DND-41 (cell line): ENCODE results near the gene PRMT5.

ENCODE experiments used
- ATAC-seq: fragments of 200-7000 bp; cut with Tn5 transposase; 3 replicates; pipeline ENCODE4 v1.9.1; 2021; ENCODE audit warnings: low read depth; ENCODE audit not compliant: insufficient read depth
- DNase-seq: peaks from one replicate; pipeline ENCODE4 v3.0.0-alpha.2; 2020
- H2AFZ ChIP-seq: 2 replicates; pipeline ENCODE4 v1.6.0; 2012; ENCODE audit warnings: low read depth, low read length
- H3K27ac ChIP-seq: 2 replicates; pipeline ENCODE4 v1.5.1; 2012; ENCODE audit warnings: low read length, inconsistent platforms
- H3K27me3 ChIP-seq: fragments of 200-600 bp; sonication (generic); 2 replicates; pipeline ENCODE4 v1.6.0; 2012; ENCODE audit warnings: low read length, mild to moderate bottlenecking, inconsistent platforms; ENCODE audit not compliant: insufficient read depth, poor library complexity
- H3K36me3 ChIP-seq: 2 replicates; pipeline ENCODE4 v1.5.1; 2012; ENCODE audit warnings: low read length, inconsistent platforms; ENCODE audit not compliant: insufficient read depth
- H3K4me1 ChIP-seq: 2 replicates; pipeline ENCODE4 v1.5.1; 2012; ENCODE audit warnings: mild to moderate bottlenecking, low read length; ENCODE audit not compliant: insufficient read depth
- H3K4me2 ChIP-seq: 2 replicates; pipeline ENCODE4 v1.6.0; 2012; ENCODE audit warnings: mild to moderate bottlenecking, moderate library complexity, low read length, inconsistent platforms; ENCODE audit not compliant: insufficient read depth
- H3K4me3 ChIP-seq, 2 experiments: fragments of 200-600 bp in 1 of 2; shearing (Covaris generic) in 1 of 2; 2 replicates each; pipeline ENCODE4 v1.5.1; 2012 to 2016; ENCODE audit warnings: inconsistent platforms in 2 of 2, low read length in 2 of 2, mild to moderate bottlenecking in 2 of 2, low read depth in 1 of 2, moderate library complexity in 1 of 2
- H3K79me2 ChIP-seq: 2 replicates; pipeline ENCODE4 v1.6.0; 2012; ENCODE audit warnings: low read length, inconsistent platforms; ENCODE audit not compliant: insufficient read depth
- H3K9ac ChIP-seq: 2 replicates; pipeline ENCODE4 v1.6.0; 2012; ENCODE audit warnings: low read depth, mild to moderate bottlenecking, inconsistent platforms, low read length, moderate library complexity
- H3K9me3 ChIP-seq: 2 replicates; pipeline ENCODE4 v1.5.1; 2012; ENCODE audit warnings: low read length, moderate library complexity, mild to moderate bottlenecking, inconsistent platforms; ENCODE audit not compliant: insufficient read depth, severe bottlenecking
- H4K20me1 ChIP-seq: 2 replicates; pipeline ENCODE4 v1.6.0; 2012; ENCODE audit warnings: low read length; ENCODE audit not compliant: insufficient read depth
- EZH2 ChIP-seq: IDR thresholded peaks from 3 replicates; pipeline ENCODE4 v1.6.1; 2012; ENCODE audit warnings: borderline replicate concordance, low read depth, mild to moderate bottlenecking, moderate library complexity, low read length, inconsistent platforms; ENCODE audit not compliant: severe bottlenecking
- TF ChIP-seq, protein P1 (sequence below): IDR thresholded peaks from 2 replicates; pipeline ENCODE4 v1.5.1; 2012; ENCODE audit warnings: borderline replicate concordance, low read length, moderate library complexity, mild to moderate bottlenecking; ENCODE audit not compliant: poor library complexity, severe bottlenecking; ENCODE audit errors: extremely low read depth

PRMT5 gene

DNA sequence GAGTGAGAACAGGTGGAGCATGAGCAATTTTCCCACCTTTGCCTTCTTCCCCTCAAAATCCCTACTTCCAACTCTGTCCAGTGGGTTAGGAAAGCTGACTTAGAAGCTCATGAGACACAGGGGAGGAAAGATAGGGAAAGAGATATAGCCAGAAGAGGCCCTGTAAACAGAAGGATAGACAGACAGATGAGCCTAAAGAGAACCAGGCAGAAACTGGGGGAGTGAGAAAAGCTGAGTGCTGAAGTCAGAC is 48.2 kb upstream of the PRMT5 start:
- H4K20me1 ChIP-seq = peaks cover 14% of the 10 kb centered on the region
- H3K27ac ChIP-seq = no peak overlapping the region
- TF ChIP-seq, protein P1, sequence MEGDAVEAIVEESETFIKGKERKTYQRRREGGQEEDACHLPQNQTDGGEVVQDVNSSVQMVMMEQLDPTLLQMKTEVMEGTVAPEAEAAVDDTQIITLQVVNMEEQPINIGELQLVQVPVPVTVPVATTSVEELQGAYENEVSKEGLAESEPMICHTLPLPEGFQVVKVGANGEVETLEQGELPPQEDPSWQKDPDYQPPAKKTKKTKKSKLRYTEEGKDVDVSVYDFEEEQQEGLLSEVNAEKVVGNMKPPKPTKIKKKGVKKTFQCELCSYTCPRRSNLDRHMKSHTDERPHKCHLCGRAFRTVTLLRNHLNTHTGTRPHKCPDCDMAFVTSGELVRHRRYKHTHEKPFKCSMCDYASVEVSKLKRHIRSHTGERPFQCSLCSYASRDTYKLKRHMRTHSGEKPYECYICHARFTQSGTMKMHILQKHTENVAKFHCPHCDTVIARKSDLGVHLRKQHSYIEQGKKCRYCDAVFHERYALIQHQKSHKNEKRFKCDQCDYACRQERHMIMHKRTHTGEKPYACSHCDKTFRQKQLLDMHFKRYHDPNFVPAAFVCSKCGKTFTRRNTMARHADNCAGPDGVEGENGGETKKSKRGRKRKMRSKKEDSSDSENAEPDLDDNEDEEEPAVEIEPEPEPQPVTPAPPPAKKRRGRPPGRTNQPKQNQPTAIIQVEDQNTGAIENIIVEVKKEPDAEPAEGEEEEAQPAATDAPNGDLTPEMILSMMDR = no peak
- TF ChIP-seq EZH2 = no peak
- ATAC-seq = no peak
- no peak for DNase-seq
- peaks cover 41% of the 10 kb centered on the region for H3K36me3 ChIP-seq
- H2AFZ ChIP-seq = no peak overlapping the region
- H3K4me1 ChIP-seq = peaks cover 35% of the 10 kb centered on the region
- H3K9ac ChIP-seq = no peak overlapping the region
- H3K4me2 ChIP-seq = no peak overlapping the region
- H3K4me3 ChIP-seq = no peak overlapping the region
- peaks cover 12% of the 10 kb centered on the region; the same call in 1 of the 2 replicates for H3K79me2 ChIP-seq
- H3K27me3 ChIP-seq = no peaks in the 10 kb centered on the region
- H3K9me3 ChIP-seq = no peaks in the 10 kb centered on the region

DNA sequence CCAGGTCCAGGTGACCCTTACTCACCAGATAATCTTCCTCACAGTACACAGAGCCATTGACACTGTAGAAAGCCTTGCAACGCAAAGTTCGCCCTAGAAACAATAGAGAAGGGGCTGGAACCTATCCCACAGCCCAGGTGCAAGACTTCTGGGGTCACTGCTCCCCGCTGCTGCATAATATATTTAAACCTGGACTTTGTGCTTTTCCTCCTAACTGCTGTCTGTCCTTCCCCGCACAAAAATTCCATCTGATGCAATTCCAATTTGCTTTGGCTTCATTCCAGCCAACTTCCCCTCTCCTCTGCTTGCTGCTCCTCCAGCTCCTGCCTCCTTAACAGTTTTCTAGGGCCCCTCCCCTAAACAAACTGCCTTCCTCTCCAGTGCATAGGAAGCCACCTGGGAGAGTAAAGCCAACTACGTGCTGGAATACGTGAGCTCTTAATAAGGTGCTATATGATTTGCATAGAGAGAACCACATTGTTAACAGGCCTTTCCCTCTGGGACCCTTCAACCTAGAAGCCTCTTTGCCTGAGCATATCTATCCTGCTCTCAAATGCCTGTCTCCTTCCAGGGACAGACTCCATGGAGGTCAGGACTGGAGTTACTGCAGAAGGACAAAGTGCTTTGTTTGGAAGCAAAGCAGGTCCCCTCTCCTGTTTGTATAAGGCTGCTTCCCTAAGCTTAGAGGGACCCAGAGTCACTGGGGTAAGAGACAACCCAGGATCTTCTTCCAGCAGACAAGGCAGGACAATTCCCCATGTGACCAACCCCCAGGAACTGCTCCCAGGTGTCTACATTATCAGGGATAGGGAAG is 47.7 kb upstream of the PRMT5 start:
- peaks cover 41% of the 10 kb centered on the region for H3K36me3 ChIP-seq

DNA sequence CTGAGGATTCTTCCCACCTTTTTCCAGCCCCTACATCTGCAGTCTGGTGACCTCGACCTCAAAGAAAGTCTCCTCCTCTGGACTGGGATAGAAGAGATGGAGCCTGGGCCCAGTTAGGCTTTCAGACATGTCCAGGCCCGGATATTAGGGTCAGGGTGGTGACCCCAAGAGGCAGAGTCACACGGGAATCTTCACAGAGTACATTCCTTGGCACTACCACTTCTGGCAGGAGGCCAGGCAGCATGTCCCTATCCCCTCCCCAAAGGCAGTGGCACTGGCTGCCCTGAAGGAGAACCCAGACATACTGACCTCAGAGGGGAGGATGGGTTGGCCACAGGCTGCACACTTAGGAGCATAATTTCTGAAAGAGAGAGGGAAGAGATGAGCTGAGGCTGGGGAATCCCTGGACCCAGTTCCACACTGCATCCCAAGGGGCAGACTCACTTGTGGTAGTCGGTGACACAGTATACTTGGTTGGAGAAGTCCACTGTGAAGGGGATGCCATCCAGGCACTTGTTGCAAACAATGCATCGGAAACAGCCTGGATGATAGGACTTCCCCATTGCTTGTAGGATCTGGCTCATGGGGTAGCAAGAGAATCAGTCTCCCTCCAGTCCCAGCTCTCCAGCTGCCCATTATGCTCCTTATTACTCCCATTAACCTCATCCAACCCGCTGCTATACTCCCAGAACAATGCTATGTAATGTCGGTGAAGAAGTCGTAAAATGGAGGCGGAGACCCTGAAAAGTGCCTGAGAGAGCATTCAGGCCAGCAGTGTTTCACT is 45.5 kb upstream of the PRMT5 start:
- ATAC-seq (no peak), DNase-seq (no peak)
- no peak for TF ChIP-seq EZH2
- TF ChIP-seq, protein P1 = no peak
- Histone ChIP-seq H3K9ac (no peak overlapping the region), H2AFZ (no peak overlapping the region), H3K36me3 (peaks cover 41% of the 10 kb centered on the region), H3K27ac (no peak overlapping the region), H3K27me3 (no peaks in the 10 kb centered on the region), H3K4me3 (no peak overlapping the region), H3K4me1 (peaks cover 10% of the 10 kb centered on the region), H3K79me2 (no peaks in the 10 kb centered on the region), H3K9me3 (no peaks in the 10 kb centered on the region), H4K20me1 (peaks cover 11% of the 10 kb centered on the region), H3K4me2 (no peak overlapping the region)

More for the DNA sequence above, 47.7 kb upstream of the PRMT5 start:
- peaks cover 8% of the 10 kb centered on the region; the same call in 1 of the 2 replicates for H3K79me2 ChIP-seq
- H2AFZ ChIP-seq = no peak overlapping the region
- DNase-seq = no peak
- no peak overlapping the region for H3K4me2 ChIP-seq
- no peak for ATAC-seq
- H3K27ac ChIP-seq = no peak overlapping the region
- peaks cover 14% of the 10 kb centered on the region for H4K20me1 ChIP-seq
- no peak overlapping the region for H3K4me3 ChIP-seq
- no peaks in the 10 kb centered on the region for H3K9me3 ChIP-seq
- H3K27me3 ChIP-seq = no peaks in the 10 kb centered on the region
- TF ChIP-seq EZH2 = no peak
- TF ChIP-seq, protein P1 = no peak
- peaks cover 30% of the 10 kb centered on the region for H3K4me1 ChIP-seq
- H3K9ac ChIP-seq = no peak overlapping the region
